Subcutaneous abdominal adipose tissue (tissue), 5 donors: ENCODE data around the gene EFL1.

Experiments used
- H3K27ac ChIP-seq: one replicate; pipeline ENCODE4 v1.7.0; 2013; ENCODE audit warnings: low read depth, mild to moderate bottlenecking, inconsistent platforms, low read length, moderate library complexity
- H3K27me3 ChIP-seq, 5 donors: one replicate each; pipeline ENCODE4 v1.7.0; 2013; ENCODE audit warnings: low read length in 5 of 5, inconsistent platforms in 1 of 5; ENCODE audit not compliant: control insufficient read depth in 5 of 5, insufficient read depth in 4 of 5
- H3K36me3 ChIP-seq, 5 donors: one replicate each; pipeline ENCODE4 v1.7.0; 2013; ENCODE audit warnings: low read length in 5 of 5; ENCODE audit not compliant: control insufficient read depth in 5 of 5, insufficient read depth in 5 of 5
- H3K4me1 ChIP-seq, 5 donors: one replicate each; pipeline ENCODE4 v1.7.0; 2013; ENCODE audit warnings: low read length in 5 of 5, mild to moderate bottlenecking in 3 of 5, moderate library complexity in 1 of 5; ENCODE audit not compliant: control insufficient read depth in 5 of 5, insufficient read depth in 5 of 5
- H3K4me3 ChIP-seq, 5 donors: one replicate each; pipeline ENCODE4 v1.7.0; 2013; ENCODE audit warnings: low read length in 5 of 5, low read depth in 1 of 5
- H3K9ac ChIP-seq, 5 donors: one replicate each; pipeline ENCODE4 v1.7.0; 2013; ENCODE audit warnings: low read length in 5 of 5, mild to moderate bottlenecking in 4 of 5, moderate library complexity in 3 of 5
- H3K9me3 ChIP-seq, 5 donors: one replicate each; pipeline ENCODE4 v1.7.0; 2013; ENCODE audit warnings: low read length in 5 of 5; ENCODE audit not compliant: control insufficient read depth in 5 of 5
- donor health status: healthy.
- donor health status: healthy.
- donor health status: healthy.
- donor health status: healthy.
- donor health status: healthy.

Gene EFL1

DNA sequence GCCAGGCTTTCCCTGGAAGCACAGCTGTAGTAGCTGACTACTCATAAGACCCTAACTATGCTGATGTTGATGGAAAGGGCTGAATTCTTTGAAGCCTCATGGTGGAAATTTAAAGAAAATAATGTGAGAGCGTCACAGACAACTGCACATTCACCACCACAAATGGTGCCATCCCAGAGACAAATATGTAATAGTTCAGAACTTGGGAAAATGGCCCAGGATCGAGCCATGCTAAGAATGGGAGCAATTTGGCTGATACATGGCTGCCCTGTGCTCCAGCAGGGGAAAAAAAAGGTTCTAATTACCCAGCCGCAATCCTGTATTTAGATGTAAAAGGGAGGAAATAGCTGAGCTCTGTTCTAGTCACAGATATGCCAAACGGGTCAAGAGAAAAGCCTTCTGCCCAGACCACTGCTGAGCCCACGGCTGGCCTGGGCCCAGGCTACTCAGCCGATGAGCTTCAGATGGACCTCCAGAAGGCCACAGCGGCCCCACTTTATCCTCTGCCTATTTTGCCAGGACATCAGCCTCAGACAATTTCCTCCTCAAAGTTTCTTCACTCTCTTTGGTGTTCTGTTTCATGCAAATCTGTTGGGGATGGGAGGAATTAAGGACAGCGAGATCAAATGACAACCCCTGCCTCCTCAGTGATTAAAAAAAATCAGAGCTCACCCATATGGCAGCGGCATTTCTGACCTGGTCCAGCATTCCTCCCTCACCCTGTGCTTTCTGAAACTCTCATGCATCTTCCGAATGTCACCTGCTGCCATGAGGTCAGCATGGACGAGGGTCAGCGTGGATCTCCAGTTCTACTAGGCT, 162.2 kb downstream of the EFL1 start:
- H3K27ac ChIP-seq: no peak overlapping the region
- no peaks in the 10 kb centered on the region for H3K36me3 ChIP-seq
- H3K9ac ChIP-seq: no peak overlapping the region

DNA sequence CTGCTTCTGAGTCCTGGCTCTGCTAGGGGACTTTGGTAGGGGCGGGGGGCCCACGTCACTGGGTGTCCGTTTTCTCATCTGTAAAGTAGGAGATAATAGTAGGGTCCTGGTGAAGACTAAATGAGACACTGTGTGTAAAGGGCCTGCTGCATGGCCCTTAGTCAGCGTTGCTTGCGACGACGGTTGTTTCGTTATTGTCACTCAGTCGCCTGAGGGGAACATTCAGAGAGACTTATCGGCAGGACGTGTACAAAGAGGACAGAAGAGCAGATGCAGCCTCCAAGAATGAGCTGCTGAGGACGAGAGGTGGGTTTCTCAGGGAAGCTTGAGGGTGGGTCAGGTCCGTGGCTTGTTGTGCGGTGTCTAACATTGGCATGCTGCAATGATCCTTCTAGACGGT, 163.9 kb downstream of the EFL1 start:
- no peak overlapping the region for H3K9ac ChIP-seq
- H3K36me3 ChIP-seq: no peaks in the 10 kb centered on the region
- H3K27ac ChIP-seq: no peak overlapping the region
- no peaks in the 10 kb centered on the region for H3K9me3 ChIP-seq
- H3K4me1 ChIP-seq: no peaks in the 10 kb centered on the region
- no peaks in the 10 kb centered on the region for H3K27me3 ChIP-seq
- H3K4me3 ChIP-seq: no peak overlapping the region

More for the DNA sequence above, 162.2 kb downstream of the EFL1 start:
- H3K4me3 ChIP-seq: no peak overlapping the region
- no peaks in the 10 kb centered on the region for H3K9me3 ChIP-seq
- no peaks in the 10 kb centered on the region for H3K4me1 ChIP-seq
- H3K27me3 ChIP-seq: no peaks in the 10 kb centered on the region

- Histone ChIP-seq H3K36me3 (no peaks in the 10 kb centered on the region), H3K9ac (no peak overlapping the region), H3K4me3 (no peak overlapping the region), H3K4me1 (no peaks in the 10 kb centered on the region), H3K27me3 (no peaks in the 10 kb centered on the region), H3K9me3 (no peaks in the 10 kb centered on the region), H3K27ac (no peak overlapping the region)
These were observed 166.7 kb downstream of the EFL1 start for GRCh38 chr15:82095803-82096202.

DNA sequence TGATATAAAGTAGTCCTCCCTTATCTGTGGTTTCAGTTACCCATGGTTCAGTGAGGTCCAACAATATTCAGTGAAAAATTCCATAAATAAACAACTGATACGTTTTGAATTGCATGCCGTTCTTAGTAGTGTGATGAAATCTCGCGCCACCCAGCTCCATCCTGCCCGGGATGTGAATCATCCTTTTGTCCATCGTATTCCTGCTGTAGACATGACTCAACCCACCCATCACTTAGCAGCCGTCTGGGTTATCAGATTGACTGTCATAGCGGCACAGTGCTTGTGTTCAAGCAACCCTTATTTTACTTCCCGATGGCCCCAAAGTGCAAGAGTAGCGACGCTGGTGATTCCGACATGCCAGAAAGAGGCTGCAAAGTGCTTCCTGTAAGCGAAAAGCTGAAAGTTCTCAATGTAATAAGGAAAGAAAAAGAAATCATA, 168.7 kb downstream of the EFL1 start:
- Histone ChIP-seq H3K27ac (no peak overlapping the region), H3K27me3 (no peaks in the 10 kb centered on the region), H3K9me3 (no peaks in the 10 kb centered on the region), H3K9ac (no peak overlapping the region), H3K36me3 (no peaks in the 10 kb centered on the region), H3K4me1 (no peaks in the 10 kb centered on the region), H3K4me3 (no peak overlapping the region)

- Histone ChIP-seq H3K36me3 (no peaks in the 10 kb centered on the region), H3K9me3 (no peaks in the 10 kb centered on the region), H3K27ac (no peak overlapping the region), H3K4me3 (no peak overlapping the region), H3K27me3 (no peaks in the 10 kb centered on the region), H3K9ac (no peak overlapping the region), H3K4me1 (no peaks in the 10 kb centered on the region)
These were observed 169.2 kb downstream of the EFL1 start for GRCh38 chr15:82093325-82093724.

GRCh38 chr15:82091636-82092140, 170.8 kb downstream of the EFL1 start:
- Histone ChIP-seq H3K27me3 (no peaks in the 10 kb centered on the region), H3K36me3 (no peaks in the 10 kb centered on the region), H3K27ac (no peak overlapping the region), H3K4me1 (no peaks in the 10 kb centered on the region), H3K4me3 (no peak overlapping the region), H3K9ac (no peak overlapping the region), H3K9me3 (no peaks in the 10 kb centered on the region)

- no peaks in the 10 kb centered on the region for H3K9me3 ChIP-seq
- no peaks in the 10 kb centered on the region for H3K4me1 ChIP-seq
- H3K27ac ChIP-seq: no peak overlapping the region
- H3K9ac ChIP-seq: no peak overlapping the region
- H3K4me3 ChIP-seq: no peak overlapping the region
- no peaks in the 10 kb centered on the region for H3K27me3 ChIP-seq
- H3K36me3 ChIP-seq: no peaks in the 10 kb centered on the region
These were observed 176.1 kb downstream of the EFL1 start for GRCh38 chr15:82086243-82086995.

DNA sequence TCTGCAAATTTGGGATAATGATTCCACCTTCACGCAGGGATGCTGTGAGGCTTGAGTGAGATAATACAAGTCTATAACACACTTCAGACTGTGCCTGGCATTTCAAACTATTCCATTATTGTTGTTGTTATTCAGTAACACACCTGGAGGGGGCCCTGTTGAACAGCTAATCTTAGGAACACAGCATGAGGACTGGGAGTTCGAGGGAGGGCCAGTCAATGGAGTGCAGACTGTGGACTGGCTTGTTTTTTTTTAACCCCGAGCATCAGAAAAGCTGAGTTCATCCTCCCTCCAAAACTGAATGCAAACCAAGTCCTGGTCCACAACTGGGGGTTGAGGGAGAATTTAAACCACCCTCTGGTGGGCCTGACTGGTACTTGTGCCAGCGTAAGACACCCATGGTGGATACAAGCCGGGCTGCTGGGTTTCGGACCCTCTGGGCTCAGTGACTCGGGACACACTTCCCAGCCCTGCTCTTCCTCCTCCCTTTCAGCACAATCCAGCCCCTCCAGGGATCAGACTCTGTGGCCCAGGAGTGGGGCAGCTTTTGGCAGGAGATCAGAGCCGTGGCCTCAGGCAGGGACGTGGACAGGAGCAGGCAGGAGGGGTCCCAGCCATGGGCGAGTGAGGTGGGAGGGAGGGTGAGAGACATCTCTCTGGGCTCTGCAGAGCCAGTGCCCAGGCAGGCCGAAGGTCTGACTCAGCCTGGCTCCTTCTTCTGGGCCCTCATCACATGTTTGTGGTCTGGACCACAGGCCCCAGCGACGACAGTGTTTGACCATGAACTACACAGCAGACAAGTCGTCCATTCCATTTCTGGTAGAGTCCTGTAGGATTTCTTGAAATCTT, 180.4 kb downstream of the EFL1 start:
- Histone ChIP-seq H3K27ac (no peak overlapping the region), H3K36me3 (no peaks in the 10 kb centered on the region), H3K4me1 (no peaks in the 10 kb centered on the region), H3K27me3 (peaks cover 0 to 5% (median 0%) of the 10 kb centered on the region in 5 donors), H3K9me3 (no peaks in the 10 kb centered on the region), H3K9ac (no peak overlapping the region), H3K4me3 (no peak overlapping the region)

- Histone ChIP-seq H3K9ac (no peak overlapping the region), H3K4me3 (no peak overlapping the region), H3K9me3 (no peaks in the 10 kb centered on the region), H3K27ac (no peak overlapping the region), H3K4me1 (no peaks in the 10 kb centered on the region), H3K27me3 (peaks cover 0 to 5% (median 0%) of the 10 kb centered on the region in 5 donors), H3K36me3 (no peaks in the 10 kb centered on the region)
These were observed 181.8 kb downstream of the EFL1 start for GRCh38 chr15:82080774-82081173.
